SU-DHL-6 (cell line): ENCODE results near the gene NUDT16L1.
A peak's percentile ranks its signal among the peaks of the same experiment; 100 is the strongest.

Source experiments
- H2AFZ ChIP-seq: fragments of 200-600 bp; sonication (generic); 2 replicates; pipeline ENCODE4 v1.6.1; 2014; ENCODE audit warnings: low read depth, mild to moderate bottlenecking, moderate library complexity, mixed read lengths, antibody characterized with exemption, low read length; ENCODE audit not compliant: severe bottlenecking
- H3F3A ChIP-seq: fragments of 200-600 bp; shearing (Covaris generic); 2 replicates; pipeline ENCODE4 v1.6.0; 2016; ENCODE audit warnings: antibody characterized with exemption, mild to moderate bottlenecking; ENCODE audit not compliant: insufficient read depth
- H3K27ac ChIP-seq: fragments of 200-600 bp; sonication (generic); 2 replicates; pipeline ENCODE4 v1.5.1; 2016; ENCODE audit warnings: low read depth, mild to moderate bottlenecking, low read length, moderate library complexity, mixed read lengths
- H3K27me3 ChIP-seq: fragments of 200-600 bp; sonication (generic), shearing (Covaris generic); 2 replicates; pipeline ENCODE4 v1.6.0; 2014; ENCODE audit warnings: mild to moderate bottlenecking, low read length
- H3K36me3 ChIP-seq: fragments of 200-600 bp; sonication (generic); 2 replicates; pipeline ENCODE4 v1.6.1; 2014; ENCODE audit warnings: mild to moderate bottlenecking, low read length, mixed read lengths
- H3K4me2 ChIP-seq: fragments of 300-600, 200-600 bp; shearing (Covaris generic), sonication (generic); 2 replicates; pipeline ENCODE4 v1.6.0; 2014; ENCODE audit warnings: low read length, low read depth, mild to moderate bottlenecking; ENCODE audit not compliant: poor library complexity, severe bottlenecking
- H3K4me3 ChIP-seq: fragments of 200-600 bp; sonication (generic); 2 replicates; pipeline ENCODE4 v1.5.1; 2014; ENCODE audit warnings: antibody characterized with exemption, low read length, mild to moderate bottlenecking, mixed read lengths; ENCODE audit not compliant: insufficient read depth, poor library complexity, severe bottlenecking
- H3K79me2 ChIP-seq: fragments of 200-600 bp; sonication (generic); 2 replicates; pipeline ENCODE4 v1.6.1; 2014; ENCODE audit warnings: mild to moderate bottlenecking, low read length, moderate library complexity; ENCODE audit not compliant: insufficient read depth
- H3K9ac ChIP-seq: fragments of 200-600 bp; sonication (generic); 2 replicates; pipeline ENCODE4 v1.7.0; 2014; ENCODE audit warnings: mild to moderate bottlenecking, low read length
- H3K9me2 ChIP-seq: fragments of 200-600 bp; sonication (generic); replicated peaks from 2 replicates; pipeline ENCODE4 v1.6.1; 2014; ENCODE audit warnings: low read length; ENCODE audit not compliant: insufficient read depth
- H3K9me3 ChIP-seq: fragments of 200-600 bp; sonication (generic); 2 replicates; pipeline ENCODE4 v1.6.1; 2014; ENCODE audit warnings: low read length, mixed read lengths; ENCODE audit not compliant: insufficient read depth
- H4K20me1 ChIP-seq: fragments of 200-600 bp; sonication (generic); 2 replicates; pipeline ENCODE4 v1.6.1; 2014; ENCODE audit warnings: low read depth, mild to moderate bottlenecking, antibody characterized with exemption, low read length, moderate library complexity, mixed read lengths
- CTCF ChIP-seq: fragments of 200-600 bp; sonication (generic); IDR thresholded peaks from one replicate; pipeline ENCODE4 v1.5.1; 2017; ENCODE audit warnings: antibody characterized with exemption, mild to moderate bottlenecking, low read length, moderate library complexity; ENCODE audit not compliant: insufficient read depth, poor library complexity, severe bottlenecking
- EZH2phosphoT487 ChIP-seq: fragments of 200-600 bp; sonication (generic), shearing (Covaris generic); conservative IDR thresholded peaks from 2 replicates; pipeline ENCODE4 v1.6.1; 2018; ENCODE audit warnings: mild to moderate bottlenecking, antibody characterized with exemption, low read length, moderate library complexity, mixed read lengths

Gene NUDT16L1

GRCh38 chr16:4693956-4694641 lies 737 bp downstream of the NUDT16L1 start:
- peak overlapping the region; percentile 97 for H3K4me3 ChIP-seq
- H3K9me2 ChIP-seq, result no peaks in the 10 kb centered on the region
- H3K9ac ChIP-seq, result peak overlapping the region; percentile 99
- TF ChIP-seq CTCF (no peak), EZH2phosphoT487 (no peak)
- peak overlapping the region; percentile 55 for H3K27ac ChIP-seq
- peaks cover 5% of the 10 kb centered on the region; the same call in 1 of the 2 replicates for H3K79me2 ChIP-seq
- H4K20me1 ChIP-seq, result no peaks in the 10 kb centered on the region
- H3K36me3 ChIP-seq, result no peaks in the 10 kb centered on the region
- H3K4me2 ChIP-seq, result peak overlapping the region; percentile 61
- no peaks in the 10 kb centered on the region for H3F3A ChIP-seq
- H3K9me3 ChIP-seq, result no peaks in the 10 kb centered on the region
- peak overlapping the region; percentile 85 for H2AFZ ChIP-seq
- H3K27me3 ChIP-seq, result no peaks in the 10 kb centered on the region

DNA sequence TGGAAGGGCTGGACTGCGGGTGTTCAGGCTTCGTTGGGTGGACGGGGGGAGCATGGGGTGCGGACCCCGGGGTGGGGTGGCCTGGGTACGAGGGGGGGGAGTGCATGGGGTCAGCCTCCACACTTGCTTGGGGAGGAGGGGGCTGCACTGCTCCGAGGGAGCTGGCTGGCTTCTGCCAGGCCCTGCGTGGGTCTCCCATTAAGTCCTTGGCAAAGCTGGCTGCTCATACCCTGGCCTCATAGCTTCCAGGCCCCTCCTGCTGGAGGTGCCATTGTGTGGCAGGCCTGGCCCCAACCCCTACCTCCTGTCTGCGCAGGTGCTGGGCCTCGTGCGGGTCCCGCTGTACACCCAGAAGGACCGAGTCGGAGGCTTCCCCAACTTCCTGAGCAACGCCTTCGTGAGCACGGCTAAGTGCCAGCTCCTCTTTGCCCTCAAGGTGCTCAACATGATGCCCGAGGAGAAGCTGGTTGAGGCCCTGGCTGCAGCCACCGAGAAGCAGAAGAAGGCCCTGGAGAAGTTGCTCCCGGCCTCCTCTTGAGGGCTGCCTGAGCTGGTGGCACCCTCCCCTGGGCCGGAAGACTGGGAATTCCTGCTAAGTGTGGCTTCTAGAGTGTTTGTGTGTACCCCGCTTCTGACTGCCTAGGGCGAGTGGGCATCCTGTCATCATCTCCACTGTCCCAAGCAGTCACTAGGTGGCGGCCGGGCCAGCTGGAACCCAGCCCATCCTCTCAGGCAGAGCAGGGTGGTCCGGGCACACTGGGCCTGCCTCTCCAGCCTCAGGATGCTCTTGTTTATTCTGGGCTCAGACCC lies 1.5 kb downstream of the NUDT16L1 start:
- Histone ChIP-seq H2AFZ (no peak overlapping the region), H3K4me3 (peak overlapping the region; percentile 97), H3K4me2 (peak overlapping the region; percentile 61), H3K27ac (no peak overlapping the region), H3K9me2 (no peaks in the 10 kb centered on the region), H3K27me3 (no peaks in the 10 kb centered on the region), H3K79me2 (peaks cover 5% of the 10 kb centered on the region; the same call in 1 of the 2 replicates), H3F3A (no peaks in the 10 kb centered on the region), H3K9ac (peak overlapping the region; percentile 99), H3K9me3 (no peaks in the 10 kb centered on the region), H3K36me3 (no peaks in the 10 kb centered on the region), H4K20me1 (no peaks in the 10 kb centered on the region)
- no peak for TF ChIP-seq EZH2phosphoT487

- H3K79me2 ChIP-seq, result peaks cover 5% of the 10 kb centered on the region; the same call in 1 of the 2 replicates
- H3F3A ChIP-seq, result no peaks in the 10 kb centered on the region
- TF ChIP-seq EZH2phosphoT487, result no peak
- H2AFZ ChIP-seq, result no peak overlapping the region
- no peak overlapping the region for H3K4me2 ChIP-seq
- no peaks in the 10 kb centered on the region for H3K9me2 ChIP-seq
- H3K4me3 ChIP-seq, result no peak overlapping the region
- no peaks in the 10 kb centered on the region for H3K36me3 ChIP-seq
- no peaks in the 10 kb centered on the region for H3K27me3 ChIP-seq
- no peaks in the 10 kb centered on the region for H3K9me3 ChIP-seq
- H3K9ac ChIP-seq, result no peak overlapping the region
- no peak overlapping the region for H3K27ac ChIP-seq
- no peaks in the 10 kb centered on the region for H4K20me1 ChIP-seq
Observed at GRCh38 chr16:4695473-4696171, 2.3 kb downstream of the NUDT16L1 start.

- Histone ChIP-seq H4K20me1 (no peaks in the 10 kb centered on the region), H3F3A (no peaks in the 10 kb centered on the region), H3K9ac (no peak overlapping the region), H3K4me3 (no peak overlapping the region), H2AFZ (no peak overlapping the region), H3K9me3 (no peaks in the 10 kb centered on the region), H3K27ac (no peak overlapping the region), H3K4me2 (no peak overlapping the region), H3K79me2 (peaks cover 5% of the 10 kb centered on the region; the same call in 1 of the 2 replicates), H3K27me3 (no peaks in the 10 kb centered on the region), H3K36me3 (no peaks in the 10 kb centered on the region), H3K9me2 (no peaks in the 10 kb centered on the region)
- TF ChIP-seq CTCF, result no peak
- no peak for TF ChIP-seq EZH2phosphoT487
Observed at GRCh38 chr16:4696172-4696904, 3.0 kb downstream of the NUDT16L1 start.
